Measurements from ENCODE around the gene GSDME. TPM values are rescaled to one million over a fixed set of nuclear protein-coding genes. Genes with fewer than 3 reads are reported as not detected.
"Not testable (repeated sequence)": the region's sequence is repeated elsewhere in the genome, so short reads cannot be mapped to it uniquely, and the experiment has no call there.

GSDME gene
- under 1 TPM in 1 of 3 donors, not detected in 2; 0.10 TPM for polyA plus RNA-seq

- Mint-ChIP-seq H3K27me3 (ENCODE audit: low read depth in 3 of 3) (peaks cover 8 to 20% (median 8%) of the 10 kb centered on the region in 3 donors), H3K36me3 (no peaks in the 10 kb centered on the region), H3K9me3 (no peaks in the 10 kb centered on the region), H3K27ac (no peak within 1 kb of the TSS), H3K4me1 (peaks cover 5 to 10% of the 10 kb centered on the region in 2 donors), H3K4me3 (peak within 1 kb of the TSS; percentile 66 to 85 (median 76))
- peak; percentile 5 to 25 (median 14) for DNase-seq
Observed at GRCh38 chr7:24757353-24758275, at the start of gene GSDME. TSS of gene GSDME (minus strand) at chr7:24757464. CDS start at chr7:24749774, 7,690 bp downstream.

DNA sequence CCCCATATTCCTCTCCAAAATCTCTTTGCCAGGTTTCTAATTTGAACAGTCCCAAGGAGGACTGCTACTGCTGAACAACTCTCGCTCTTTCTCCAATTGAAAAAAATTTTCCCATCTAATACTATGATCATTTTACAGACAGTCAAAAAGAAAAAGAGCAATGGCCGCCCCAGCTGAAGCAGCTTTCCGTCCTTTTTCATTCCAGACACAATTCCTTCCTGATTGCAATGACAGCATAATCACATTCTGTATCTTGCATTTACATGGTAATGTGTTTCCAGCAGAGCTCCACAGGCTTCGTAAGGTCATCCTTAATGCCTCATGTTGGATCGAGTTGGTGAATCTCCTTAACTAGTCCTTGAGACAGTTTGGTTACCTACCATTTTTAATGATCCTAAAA lies 45.0 kb upstream of the GSDME start:
- no peak for DNase-seq
- Mint-ChIP-seq H3K4me1 (peaks cover 2 to 10% of the 10 kb centered on the region in 2 donors), H3K27ac (no peak overlapping the region), H3K4me3 (no peak overlapping the region), H3K36me3 (peaks cover 44 to 49% (median 49%) of the 10 kb centered on the region in 3 donors), H3K9me3 (no peaks in the 10 kb centered on the region), H3K27me3 (ENCODE audit: low read depth in 3 of 3) (no peaks in the 10 kb centered on the region)

GRCh38 chr7:24801883-24802282 lies 44.6 kb upstream of the GSDME start:
- peaks cover 47 to 52% (median 51%) of the 10 kb centered on the region in 3 donors for H3K36me3 Mint-ChIP-seq
- H3K9me3 Mint-ChIP-seq = no peaks in the 10 kb centered on the region
- no peak overlapping the region for H3K27ac Mint-ChIP-seq
- peaks cover 2 to 10% of the 10 kb centered on the region in 2 donors for H3K4me1 Mint-ChIP-seq
- no peaks in the 10 kb centered on the region for H3K27me3 Mint-ChIP-seq (ENCODE audit: low read depth in 3 of 3)
- DNase-seq = no peak
- no peak overlapping the region for H3K4me3 Mint-ChIP-seq

- Mint-ChIP-seq H3K36me3 (peaks cover 40 to 57% (median 56%) of the 10 kb centered on the region in 3 donors), H3K4me1 (peaks cover 2 to 10% of the 10 kb centered on the region in 2 donors), H3K27me3 (ENCODE audit: low read depth in 3 of 3) (no peaks in the 10 kb centered on the region), H3K27ac (peak overlapping the region in 2 of 6 donors; percentile 34 to 49), H3K4me3 (no peak overlapping the region), H3K9me3 (no peaks in the 10 kb centered on the region)
- no peak for DNase-seq
Observed at GRCh38 chr7:24800667-24801066, 43.4 kb upstream of the GSDME start.

GRCh38 chr7:24800073-24800472 lies 42.8 kb upstream of the GSDME start:
- Mint-ChIP-seq H3K9me3 (no peaks in the 10 kb centered on the region), H3K36me3 (peaks cover 40 to 59% (median 58%) of the 10 kb centered on the region in 3 donors), H3K4me1 (peaks cover 2 to 10% of the 10 kb centered on the region in 2 donors), H3K4me3 (no peak overlapping the region), H3K27me3 (ENCODE audit: low read depth in 3 of 3) (no peaks in the 10 kb centered on the region), H3K27ac (no peak overlapping the region)
- no peak for DNase-seq

DNA sequence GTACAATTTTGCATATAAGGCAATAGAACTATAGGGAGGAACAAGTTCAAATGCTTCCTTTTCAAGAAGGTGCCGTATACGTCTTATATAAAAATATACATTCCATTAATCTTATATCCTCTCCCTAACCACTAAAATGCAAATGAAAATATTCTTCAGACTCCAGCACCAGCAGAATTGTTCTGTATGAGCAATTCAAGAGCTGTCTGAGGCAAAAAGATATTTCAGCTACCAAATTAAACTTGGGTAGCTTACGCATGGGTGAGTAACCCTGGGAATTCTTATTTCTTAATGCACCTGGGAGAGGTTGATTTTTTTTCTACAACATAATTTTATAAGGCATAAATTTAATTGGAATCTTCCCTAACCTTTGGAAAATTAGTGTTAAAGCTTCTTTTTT lies 42.2 kb upstream of the GSDME start:
- H3K27me3 Mint-ChIP-seq (ENCODE audit: low read depth in 3 of 3) = no peaks in the 10 kb centered on the region
- peaks cover 35 to 57% (median 55%) of the 10 kb centered on the region in 3 donors for H3K36me3 Mint-ChIP-seq
- H3K9me3 Mint-ChIP-seq = no peaks in the 10 kb centered on the region
- no peak overlapping the region for H3K27ac Mint-ChIP-seq
- H3K4me1 Mint-ChIP-seq = peaks cover 8 to 14% of the 10 kb centered on the region in 2 donors
- H3K4me3 Mint-ChIP-seq = no peak overlapping the region
- no peak for DNase-seq

DNA sequence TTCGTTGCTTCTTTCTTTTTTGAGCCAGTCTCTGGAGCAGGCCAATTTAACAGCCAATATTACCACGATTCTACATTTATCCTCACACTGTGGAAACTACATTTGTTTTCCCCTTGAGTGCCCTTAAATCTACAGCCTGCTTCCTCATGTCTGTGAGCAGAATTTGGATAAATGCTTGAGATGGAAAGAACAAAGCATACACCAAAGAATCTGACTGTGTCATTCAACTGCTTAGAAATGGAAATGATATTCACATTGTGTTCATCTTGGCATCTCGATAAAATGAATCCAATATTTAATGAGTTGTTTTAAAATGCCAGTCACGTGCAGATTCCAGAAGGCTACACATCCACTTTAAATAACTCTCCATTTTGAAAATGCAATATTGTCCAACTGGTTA lies 41.0 kb upstream of the GSDME start:
- no peaks in the 10 kb centered on the region for H3K9me3 Mint-ChIP-seq
- no peak for DNase-seq
- peaks cover 18 to 22% of the 10 kb centered on the region in 2 donors for H3K4me1 Mint-ChIP-seq
- H3K27me3 Mint-ChIP-seq (ENCODE audit: low read depth in 3 of 3) = no peaks in the 10 kb centered on the region
- H3K36me3 Mint-ChIP-seq = peaks cover 27 to 53% (median 51%) of the 10 kb centered on the region in 3 donors
- no peak overlapping the region for H3K27ac Mint-ChIP-seq
- no peak overlapping the region for H3K4me3 Mint-ChIP-seq

DNA sequence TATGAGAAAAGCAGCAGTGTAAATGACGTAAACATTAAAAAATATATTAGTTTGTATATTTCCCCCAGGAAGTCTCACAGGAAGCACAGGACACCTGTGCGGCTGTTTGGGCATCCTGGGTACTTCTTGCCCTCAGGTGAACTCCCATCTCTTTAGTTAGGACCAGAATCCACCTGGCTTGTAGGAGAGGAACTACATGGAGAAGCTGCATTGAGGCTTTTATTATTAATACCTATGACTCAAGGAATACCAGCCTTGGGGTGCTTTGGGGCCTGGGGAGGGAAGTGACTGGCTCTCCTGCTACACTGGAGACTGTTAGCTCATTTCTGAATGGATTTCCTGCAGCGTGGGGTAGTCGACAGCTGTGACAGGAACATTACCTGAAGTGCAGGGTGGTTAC lies 40.0 kb upstream of the GSDME start:
- H3K4me1 Mint-ChIP-seq = peaks cover 18 to 22% of the 10 kb centered on the region in 2 donors
- H3K9me3 Mint-ChIP-seq = no peaks in the 10 kb centered on the region
- DNase-seq = no peak
- H3K27ac Mint-ChIP-seq = no peak overlapping the region
- no peak overlapping the region for H3K4me3 Mint-ChIP-seq
- H3K36me3 Mint-ChIP-seq = peaks cover 19 to 45% (median 43%) of the 10 kb centered on the region in 3 donors
- no peaks in the 10 kb centered on the region for H3K27me3 Mint-ChIP-seq (ENCODE audit: low read depth in 3 of 3)

GRCh38 chr7:24795407-24795767 lies 38.1 kb upstream of the GSDME start:
- Mint-ChIP-seq H3K4me3 (no peak overlapping the region), H3K27ac (peak overlapping the region in 1 of 6 donors; percentile 50), H3K27me3 (ENCODE audit: low read depth in 3 of 3) (peaks cover 0 to 2% (median 0%) of the 10 kb centered on the region in 3 donors), H3K9me3 (no peaks in the 10 kb centered on the region), H3K4me1 (peaks cover 12 to 16% of the 10 kb centered on the region in 2 donors), H3K36me3 (peaks cover 5 to 29% (median 27%) of the 10 kb centered on the region in 3 donors)
- no peak for DNase-seq

DNA sequence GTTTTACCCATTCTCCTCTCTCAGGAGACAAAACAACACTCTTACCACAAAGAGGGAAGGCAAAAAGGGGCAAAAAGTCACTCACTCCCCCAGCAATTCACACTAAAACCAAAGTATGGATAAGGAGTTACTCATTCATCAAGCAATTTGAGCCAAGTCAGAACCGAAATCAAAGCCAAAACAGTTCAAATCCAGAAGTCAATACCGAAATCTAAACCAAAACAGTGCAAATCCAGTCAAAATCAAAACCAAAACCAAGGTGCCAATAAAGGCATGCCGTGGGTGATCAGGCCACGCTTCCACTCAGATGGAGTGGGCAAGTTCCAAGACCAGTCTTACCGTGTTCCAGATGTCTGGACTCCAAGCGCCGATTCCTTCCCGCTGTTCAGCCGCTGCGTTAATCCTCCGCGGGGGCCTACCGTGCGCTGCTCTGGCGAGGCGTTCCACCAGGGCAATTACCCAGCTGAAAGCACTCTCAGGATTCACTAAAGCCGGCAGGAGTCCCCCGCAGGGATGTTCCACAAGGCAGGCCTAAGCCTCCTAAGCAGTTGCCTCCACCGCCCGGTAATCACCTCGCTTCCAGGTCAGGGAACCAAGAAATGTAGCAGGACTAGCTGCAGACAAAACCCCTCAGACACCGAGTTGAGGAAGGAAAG lies 37.6 kb upstream of the GSDME start:
- H3K36me3 Mint-ChIP-seq = peaks cover 5 to 29% (median 27%) of the 10 kb centered on the region in 3 donors
- not testable (repeated sequence) for H3K9me3 Mint-ChIP-seq; H3K4me3 Mint-ChIP-seq; DNase-seq; H3K27me3 Mint-ChIP-seq (ENCODE audit: low read depth in 3 of 3)
- peaks cover 12 to 16% of the 10 kb centered on the region in 2 donors for H3K4me1 Mint-ChIP-seq
- H3K27ac Mint-ChIP-seq = peak overlapping the region; percentile 5 to 80 (median 34)

DNA sequence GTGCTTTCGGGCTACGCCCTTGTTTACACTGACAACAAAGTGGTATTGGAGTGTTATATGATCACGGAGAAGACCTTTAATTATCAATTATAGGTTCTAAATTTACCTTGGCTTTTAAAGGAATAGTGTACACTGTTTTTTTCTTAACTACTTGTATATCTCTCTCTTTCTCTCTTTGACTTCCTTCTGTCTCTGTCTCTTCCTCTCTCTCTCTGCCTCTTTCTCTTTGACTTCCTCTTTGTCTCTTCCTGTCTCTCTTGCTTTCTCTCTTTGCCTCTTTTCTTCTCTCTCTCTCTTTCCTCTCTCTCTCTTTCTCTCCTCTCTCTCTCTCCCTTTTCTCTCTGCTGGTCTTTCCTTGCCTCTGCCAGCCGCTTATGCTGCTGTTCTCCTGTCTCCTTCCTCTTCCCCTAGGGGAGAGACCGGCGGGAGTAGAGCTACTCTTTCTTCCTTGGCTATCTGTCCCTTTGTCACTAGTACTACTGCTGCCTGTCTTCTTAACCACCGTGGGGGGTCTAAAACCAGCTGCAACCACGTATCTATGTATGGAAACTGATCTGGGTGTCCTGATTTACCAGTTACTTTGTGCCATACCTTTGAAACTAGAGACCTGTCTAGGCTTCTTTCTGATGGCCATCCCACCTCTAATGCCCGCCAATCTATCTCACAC lies 36.9 kb upstream of the GSDME start:
- Mint-ChIP-seq H3K4me3 (no peak overlapping the region), H3K27ac (peak overlapping the region; percentile 5 to 80 (median 12)), H3K36me3 (peaks cover 5 to 29% (median 27%) of the 10 kb centered on the region in 3 donors), H3K4me1 (peaks cover 12 to 16% of the 10 kb centered on the region in 2 donors), H3K9me3 (no peaks in the 10 kb centered on the region), H3K27me3 (ENCODE audit: low read depth in 3 of 3) (peaks cover 0 to 2% (median 0%) of the 10 kb centered on the region in 3 donors)
- DNase-seq = no peak

DNA sequence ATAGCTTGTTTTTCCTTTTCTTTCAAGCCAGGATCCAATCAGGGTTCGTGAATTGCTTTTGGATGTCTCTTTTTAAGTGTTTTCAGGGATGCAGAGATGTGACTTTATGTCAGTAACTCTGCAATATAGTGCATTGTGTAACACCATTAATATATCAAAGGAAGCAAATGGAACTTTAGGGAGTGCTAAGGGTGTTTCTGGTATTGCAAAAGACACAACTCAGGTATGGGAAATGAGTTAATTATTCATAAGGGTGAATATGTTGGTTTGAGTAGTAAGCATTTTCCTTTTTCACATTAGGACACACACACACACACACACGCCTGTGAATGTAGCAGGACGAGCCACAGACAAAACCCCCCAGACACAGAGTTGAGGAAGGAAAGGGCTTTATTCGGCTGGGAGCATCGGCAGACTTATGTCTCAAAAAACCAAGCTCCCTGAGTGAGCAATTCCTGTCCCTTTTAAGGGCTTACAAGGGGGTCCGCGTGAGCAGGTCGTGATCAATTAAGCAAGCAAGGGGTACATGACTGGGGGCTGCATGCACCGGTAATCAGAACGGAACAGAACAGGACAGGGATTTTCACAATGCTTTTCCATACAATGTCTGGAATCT lies 31.8 kb upstream of the GSDME start:
- H3K9me3 Mint-ChIP-seq = no peaks in the 10 kb centered on the region
- peaks cover 4 to 6% of the 10 kb centered on the region in 2 donors for H3K4me1 Mint-ChIP-seq
- no peak for DNase-seq
- no peak overlapping the region for H3K4me3 Mint-ChIP-seq
- H3K36me3 Mint-ChIP-seq = peaks cover 0 to under 1% (median under 1%) of the 10 kb centered on the region in 3 donors
- no peak overlapping the region for H3K27ac Mint-ChIP-seq
- peaks cover 0 to 4% (median 0%) of the 10 kb centered on the region in 3 donors for H3K27me3 Mint-ChIP-seq (ENCODE audit: low read depth in 3 of 3)

DNA sequence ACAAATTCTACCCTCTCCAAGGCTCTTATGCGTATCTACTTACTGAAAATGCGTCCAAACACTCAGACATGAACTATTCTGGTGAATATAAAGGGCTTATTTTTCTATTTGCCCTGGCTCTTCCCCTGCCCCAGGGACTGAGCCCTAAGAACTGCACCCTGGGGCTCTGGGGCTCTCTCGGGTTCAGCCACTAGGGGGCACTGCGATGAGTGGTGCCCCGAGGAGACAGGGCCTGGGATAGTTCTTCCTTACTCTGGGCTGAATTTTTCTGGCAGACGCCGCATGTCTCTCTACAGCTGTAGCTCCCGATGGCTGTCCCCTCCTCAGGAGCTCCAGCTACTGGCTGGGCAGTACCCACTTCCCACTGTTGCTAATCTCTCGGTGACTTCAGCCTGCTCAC lies 30.8 kb upstream of the GSDME start:
- peaks cover 0 to 4% (median 0%) of the 10 kb centered on the region in 3 donors for H3K27me3 Mint-ChIP-seq (ENCODE audit: low read depth in 3 of 3)
- DNase-seq = no peak
- peaks cover 7 to 10% (median 8%) of the 10 kb centered on the region in 3 donors for H3K36me3 Mint-ChIP-seq
- H3K4me3 Mint-ChIP-seq = no peak overlapping the region
- H3K27ac Mint-ChIP-seq = no peak overlapping the region
- H3K4me1 Mint-ChIP-seq = no peaks in the 10 kb centered on the region
- H3K9me3 Mint-ChIP-seq = no peaks in the 10 kb centered on the region
